DMS153 treated with DMSO at 0.1 percent for 48 hours (cell line): ENCODE measurements around the gene TMEM245.

Experiments used
- DNase-seq: peaks from one replicate; lab custom pipeline; 2025; ENCODE audit not compliant: unreplicated experiment; lab: John Stamatoyannopoulos, UW

TMEM245 gene

GRCh38 chr9:109119439-109120203 lies at the start of gene TMEM245:
Gene TMEM245, minus strand, starts transcription at chr9:109119947. Its CDS starts 34 bp downstream, at chr9:109119913.
- peak; percentile 90 for DNase-seq

DNA sequence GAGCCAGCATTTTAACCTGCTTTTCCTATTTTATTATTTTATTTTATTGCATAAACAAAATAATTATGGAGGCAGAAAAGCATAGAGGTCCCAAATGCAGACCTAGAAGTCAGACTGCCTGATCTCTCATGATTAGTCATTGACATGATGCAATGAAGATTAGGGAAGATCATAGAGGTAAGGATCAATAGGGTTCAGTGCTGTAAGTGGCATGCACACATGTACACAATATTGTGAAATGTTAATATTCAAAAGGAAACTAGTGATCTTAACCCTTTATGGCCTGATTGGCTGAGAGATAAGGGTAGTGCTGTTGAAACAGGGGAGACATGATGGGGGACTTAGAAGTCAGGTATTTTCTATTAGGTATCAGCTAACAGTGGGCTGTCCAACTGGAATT lies 48.4 kb upstream of the TMEM245 start:
- no peak for DNase-seq

DNA sequence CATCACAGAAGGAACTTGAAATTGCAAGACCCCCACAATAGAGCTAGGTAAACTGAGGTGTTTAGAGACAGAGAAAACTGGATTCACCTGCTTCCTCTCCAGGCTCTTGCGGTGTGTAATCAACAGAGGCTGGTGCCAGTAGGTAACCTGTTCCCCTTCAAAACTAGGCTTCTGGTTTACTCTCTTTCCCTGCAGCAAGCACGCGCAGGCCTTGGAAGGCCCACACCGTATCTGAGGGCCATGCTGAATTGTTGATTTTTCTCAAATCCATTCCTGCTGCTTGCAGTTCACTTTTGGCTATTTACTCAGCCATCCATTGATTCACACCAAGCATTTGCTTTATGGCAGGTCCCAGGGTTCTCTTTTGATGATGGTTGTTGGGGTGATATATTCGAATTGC lies 48.0 kb upstream of the TMEM245 start:
- DNase-seq: peak; percentile 8

- no peak for DNase-seq
Observed at GRCh38 chr9:109166771-109167601, 47.2 kb upstream of the TMEM245 start, which contains the start of gene FRRS1L. Gene FRRS1L, minus strand, starts transcription at chr9:109167249. Its CDS starts 111 bp downstream, at chr9:109167138.

GRCh38 chr9:109166171-109166770 lies 46.5 kb upstream of the TMEM245 start:
- DNase-seq: no peak

DNA sequence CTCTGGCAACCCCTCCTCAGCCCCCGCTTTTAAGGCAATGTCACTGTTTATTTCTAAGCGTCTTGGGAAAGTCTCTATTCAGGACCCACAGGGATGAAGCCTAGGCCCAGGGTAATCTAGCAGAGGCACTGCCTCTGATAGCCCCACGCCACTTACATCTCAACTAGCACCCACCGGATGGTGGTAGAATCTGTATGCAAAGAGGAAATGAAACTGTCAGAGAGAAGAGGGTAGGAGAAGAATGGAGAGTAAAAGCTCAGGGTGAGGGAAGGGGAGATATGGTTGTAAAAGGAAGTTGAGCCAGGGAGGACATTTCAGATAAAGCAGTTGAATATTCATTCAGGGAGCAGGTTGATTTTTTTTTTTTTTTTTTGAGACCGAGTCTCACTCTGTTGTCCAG lies 44.3 kb upstream of the TMEM245 start:
- DNase-seq: no peak

DNA sequence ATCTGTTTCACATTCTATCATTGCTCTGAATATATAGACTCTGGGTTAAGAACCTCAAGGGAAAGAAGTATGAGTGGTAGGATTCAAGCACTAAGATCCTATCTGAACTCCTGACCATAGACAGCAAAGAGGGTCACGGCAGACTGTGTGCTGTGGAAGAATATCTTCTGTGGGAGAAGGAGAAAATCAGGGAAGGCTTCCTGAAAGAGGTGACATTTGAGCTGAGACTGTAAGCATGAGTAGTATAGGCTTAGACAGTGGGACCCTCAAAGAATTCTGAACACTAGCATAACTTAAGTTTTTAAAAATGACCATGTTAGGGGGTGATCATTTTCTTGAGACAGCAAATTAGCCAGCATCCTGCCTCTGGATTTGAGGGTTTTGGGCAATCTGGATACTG lies 43.4 kb upstream of the TMEM245 start:
- DNase-seq: no peak

GRCh38 chr9:109162677-109163076 lies 42.9 kb upstream of the TMEM245 start:
- DNase-seq: no peak

- DNase-seq: no peak
Observed at GRCh38 chr9:109161471-109161870, 41.7 kb upstream of the TMEM245 start.

DNA sequence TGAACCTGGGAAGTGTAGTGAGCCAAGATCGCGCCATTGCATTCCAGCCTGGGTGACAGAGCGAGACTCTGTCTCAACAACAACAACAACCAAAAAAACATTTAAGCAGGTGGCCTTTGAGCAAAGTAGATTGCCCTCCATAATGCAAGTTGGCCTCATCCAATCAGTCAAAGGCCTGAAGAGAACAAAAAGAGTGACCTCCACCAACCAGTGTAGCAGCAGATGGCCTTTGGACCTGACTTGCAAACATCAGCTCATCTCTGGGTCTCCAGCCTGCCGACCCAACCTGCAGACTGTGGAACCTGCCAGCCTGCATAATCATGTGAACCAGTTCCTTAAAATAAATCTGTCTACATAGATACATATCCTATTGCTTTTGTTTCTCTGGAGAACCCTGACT lies 39.8 kb upstream of the TMEM245 start:
- DNase-seq: no peak

DNA sequence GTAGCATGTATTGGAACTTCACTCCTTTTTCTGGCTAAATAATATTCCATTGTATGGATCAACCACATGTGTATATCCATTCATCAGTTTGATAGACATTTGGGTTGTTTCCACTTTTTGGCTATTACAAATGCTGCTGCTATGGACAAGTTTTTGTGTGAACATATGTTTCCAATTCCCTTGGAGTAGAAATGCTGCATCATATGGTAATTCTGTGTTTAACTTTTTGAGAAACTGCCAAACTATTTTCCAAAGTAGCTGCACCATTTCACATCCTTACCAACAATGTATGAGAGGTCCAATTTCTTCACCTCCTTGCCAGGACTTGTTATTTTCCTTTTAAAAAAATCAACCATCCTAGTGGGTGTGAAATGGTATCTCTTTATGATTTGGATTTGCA lies 38.9 kb upstream of the TMEM245 start:
- no peak for DNase-seq

DNA sequence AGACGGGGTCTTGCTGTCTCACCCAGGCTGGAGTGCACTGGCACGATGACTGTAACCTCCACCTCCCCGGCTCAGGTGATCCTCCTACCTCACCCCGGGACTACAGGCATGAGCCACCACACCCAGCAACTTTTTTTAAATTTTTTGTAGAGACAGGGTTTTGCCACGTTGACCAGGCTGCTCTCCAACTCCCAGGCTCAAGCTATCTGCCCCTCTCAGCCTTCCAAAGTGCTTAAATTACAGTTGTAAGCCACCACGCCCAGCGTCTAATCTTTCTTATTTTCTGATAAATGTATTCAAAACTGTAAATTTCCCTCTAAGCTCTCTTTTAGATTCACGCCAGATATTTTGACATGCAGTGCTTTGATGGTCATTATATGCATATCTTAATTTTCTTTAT lies 37.0 kb upstream of the TMEM245 start:
- DNase-seq: no peak

DNA sequence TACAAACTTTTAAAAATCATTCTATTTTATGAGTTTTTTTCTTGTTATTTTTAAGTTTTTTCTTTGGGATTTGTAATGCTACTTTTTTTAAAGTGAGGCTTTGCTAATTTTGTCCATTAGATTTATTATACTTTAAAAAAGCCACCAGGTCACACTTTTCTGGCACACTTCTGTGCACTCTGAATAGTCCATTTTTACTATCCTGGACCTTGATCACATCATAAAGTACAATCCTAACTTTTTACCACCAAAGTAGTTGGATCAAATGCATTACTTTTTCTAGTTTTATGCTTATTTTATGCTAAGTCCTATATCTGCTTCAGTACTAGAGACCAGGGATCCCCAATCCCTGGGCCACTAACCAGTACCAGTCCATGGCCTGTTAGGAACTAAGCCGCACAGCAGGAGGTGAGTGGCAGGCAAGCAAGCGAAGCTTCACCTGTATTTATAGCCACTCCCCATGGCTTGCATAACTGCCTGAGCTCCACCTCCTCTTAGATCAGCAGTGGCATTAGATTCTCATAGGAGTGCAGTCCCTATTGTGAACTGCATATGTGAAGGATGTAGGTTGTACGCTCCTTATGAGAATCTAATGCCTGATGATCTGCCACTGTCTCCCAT lies 31.3 kb upstream of the TMEM245 start:
- no peak for DNase-seq

- DNase-seq: no peak
Observed at GRCh38 chr9:109149722-109150121, 30.0 kb upstream of the TMEM245 start.

- DNase-seq: no peak
Observed at GRCh38 chr9:109149089-109149488, 29.3 kb upstream of the TMEM245 start.

GRCh38 chr9:109145051-109145450 lies 25.3 kb upstream of the TMEM245 start:
- no peak for DNase-seq

- DNase-seq: peak; percentile 6
Observed at GRCh38 chr9:109143881-109144562, 24.3 kb upstream of the TMEM245 start.

- DNase-seq: no peak
Observed at GRCh38 chr9:109141375-109141774, 21.6 kb upstream of the TMEM245 start.

GRCh38 chr9:109139851-109140250 lies 20.1 kb upstream of the TMEM245 start:
- no peak for DNase-seq

GRCh38 chr9:109138421-109138820 lies 18.7 kb upstream of the TMEM245 start:
- DNase-seq: no peak

GRCh38 chr9:109134167-109134578 lies 14.4 kb upstream of the TMEM245 start:
- DNase-seq: no peak
